Naive thymus-derived CD4-positive, alpha-beta T cell (primary cell): Measurements from ENCODE around the gene CRELD2. TPM values are rescaled to one million over a fixed set of nuclear protein-coding genes. Genes with fewer than 3 reads are reported as not detected.

Source experiments
- ATAC-seq: fragments of 150-1000 bp; cut with Tn5 transposase; 2 replicates; pipeline ENCODE4 v1.10.0; 2021; ENCODE audit warnings: mild to moderate bottlenecking, moderate library complexity
- CTCF ChIA-PET: fragments of 350-600 bp; sonication (Branson Sonifier 250); formaldehyde crosslinking; loops from one replicate; lab custom pipeline; 2021; ENCODE audit warnings: antibody characterized with exemption; lab: Charles Lee
- POLR2A ChIA-PET: fragments of 350-600 bp; sonication (Branson Sonifier 250); formaldehyde crosslinking; loops from one replicate; lab custom pipeline; 2021; ENCODE audit warnings: antibody characterized with exemption, inconsistent platforms; lab: Charles Lee
- DNase-seq, 9 donors: peaks; one replicate each; pipeline versions ENCODE4 v3.0.0 to v3.0.0-alpha.2; 2020 to 2022; ENCODE audit warnings: mixed read lengths in 1 of 9
- H3K27ac ChIP-seq: one replicate; pipeline ENCODE4 v1.7.0; 2013; ENCODE audit warnings: mild to moderate bottlenecking, low read depth, low read length, moderate library complexity
- H3K27me3 ChIP-seq, 2 donors: one replicate each; pipeline ENCODE4 v1.7.0; 2013; ENCODE audit warnings: low read length in 2 of 2, mild to moderate bottlenecking in 2 of 2, moderate library complexity in 2 of 2; ENCODE audit not compliant: control insufficient read depth in 2 of 2, insufficient read depth in 2 of 2
- H3K36me3 ChIP-seq, 3 experiments: 1 replicate in 2 of 3; 2 replicates in 1 of 3; pipeline ENCODE4 v1.7.0; 2013; ENCODE audit warnings: low read length in 3 of 3, mild to moderate bottlenecking in 3 of 3, moderate library complexity in 1 of 3; ENCODE audit not compliant: insufficient read depth in 3 of 3, control insufficient read depth in 2 of 3
- H3K4me1 ChIP-seq, 2 donors: one replicate each; pipeline ENCODE4 v1.7.0; 2013; ENCODE audit warnings: low read length in 2 of 2, mild to moderate bottlenecking in 2 of 2, moderate library complexity in 1 of 2; ENCODE audit not compliant: control insufficient read depth in 2 of 2, insufficient read depth in 2 of 2
- H3K4me3 ChIP-seq: 2 replicates; pipeline ENCODE4 v1.7.0; 2013; ENCODE audit warnings: mild to moderate bottlenecking, low read length
- H3K9me3 ChIP-seq, 3 experiments: 1 replicate in 2 of 3; 2 replicates in 1 of 3; pipeline ENCODE4 v1.7.0; 2013; ENCODE audit warnings: low read length in 3 of 3; ENCODE audit not compliant: control insufficient read depth in 2 of 3
- H3K27ac Mint-ChIP-seq, 9 donors: one replicate each; pipeline ENCODE4 v1.8.0; 2020 to 2022; ENCODE audit warnings: mixed read lengths in 9 of 9, mild to moderate bottlenecking in 8 of 9, moderate library complexity in 5 of 9, inconsistent platforms in 2 of 9
- H3K27me3 Mint-ChIP-seq, 5 donors: one replicate each; pipeline ENCODE4 v1.8.0; 2021 to 2022; ENCODE audit warnings: mixed read lengths in 5 of 5, mild to moderate bottlenecking in 1 of 5
- H3K36me3 Mint-ChIP-seq, 5 donors: one replicate each; pipeline ENCODE4 v1.8.0; 2020 to 2022; ENCODE audit warnings: mixed read lengths in 5 of 5, mild to moderate bottlenecking in 3 of 5, inconsistent platforms in 1 of 5
- H3K4me1 Mint-ChIP-seq, 7 donors: one replicate each; pipeline ENCODE4 v1.8.0; 2020 to 2022; ENCODE audit warnings: mixed read lengths in 7 of 7, mild to moderate bottlenecking in 3 of 7, inconsistent platforms in 1 of 7
- H3K4me3 Mint-ChIP-seq, 10 donors: one replicate each; pipeline ENCODE4 v1.8.0; 2020 to 2022; ENCODE audit warnings: mild to moderate bottlenecking in 10 of 10, mixed read lengths in 10 of 10, moderate library complexity in 6 of 10, inconsistent platforms in 2 of 10
- H3K9me3 Mint-ChIP-seq, 11 donors: one replicate each; pipeline ENCODE4 v1.8.0; 2020 to 2022; ENCODE audit warnings: mixed read lengths in 11 of 11, mild to moderate bottlenecking in 4 of 11, inconsistent platforms in 1 of 11, moderate library complexity in 1 of 11
- intact Hi-C, 2 donors: fragments of 100-400 bp; cut with micrococcal nuclease; formaldehyde crosslinking; loops; one replicate each; pipeline ENCODE4 v1.15.1; 2023
- polyA plus RNA-seq, 2 donors: library from polyadenylated mRNA; unstranded; fragments of 300-500 nt; fragmentation: Illumina TruSeq; gene quantifications; one replicate each; pipeline ENCODE4 v1.2.3, GENCODE V29; 2021
- total RNA-seq, 6 experiments: library from RNA in 5 of 6; stranded (reverse) in 5 of 6; gene quantifications; 1 replicate in 5 of 6; 2 replicates in 1 of 6; pipeline ENCODE4 v1.2.3 and lab custom pipeline; 2021 to 2026

Gene CRELD2
- total and polyA plus RNA-seq, 7 experiments from 2014 or later: 19.7 to 80.9 (median 30.7) TPM

DNA sequence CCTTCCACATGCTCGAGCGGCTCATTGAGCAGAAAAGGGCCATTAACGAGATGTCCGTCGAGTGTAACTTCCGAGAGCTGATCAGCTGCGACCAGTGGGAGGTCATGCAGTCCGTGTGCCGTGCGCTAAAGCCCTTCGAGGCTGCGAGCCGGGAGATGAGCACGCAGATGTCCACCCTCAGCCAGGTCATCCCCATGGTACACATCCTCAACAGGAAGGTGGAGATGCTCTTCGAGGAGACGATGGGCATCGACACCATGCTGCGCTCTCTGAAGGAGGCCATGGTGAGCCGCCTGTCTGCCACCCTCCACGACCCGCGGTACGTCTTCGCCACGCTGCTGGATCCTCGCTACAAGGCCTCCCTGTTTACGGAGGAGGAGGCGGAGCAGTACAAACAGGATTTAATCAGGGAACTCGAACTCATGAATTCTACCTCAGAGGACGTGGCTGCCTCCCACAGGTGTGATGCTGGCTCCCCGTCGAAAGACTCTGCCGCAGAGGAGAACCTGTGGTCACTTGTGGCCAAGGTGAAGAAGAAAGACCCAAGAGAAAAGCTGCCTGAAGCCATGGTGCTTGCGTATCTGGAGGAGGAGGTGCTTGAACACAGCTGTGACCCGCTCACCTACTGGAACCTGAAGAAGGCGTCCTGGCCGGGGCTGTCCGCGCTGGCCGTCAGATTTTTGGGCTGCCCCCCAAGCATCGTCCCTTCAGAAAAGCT, 31.9 kb upstream of the CRELD2 start:
- no peaks in the 10 kb centered on the region for H3K27me3 Mint-ChIP-seq
- no peaks in the 10 kb centered on the region for H3K27me3 ChIP-seq
- H3K9me3 Mint-ChIP-seq: peaks cover 0 to 7% (median 1%) of the 10 kb centered on the region in 11 donors
- DNase-seq (no peak), ATAC-seq (no peak)
- H3K9me3 ChIP-seq: no peaks in the 10 kb centered on the region
- H3K4me1 Mint-ChIP-seq: peaks cover 11 to 24% (median 15%) of the 10 kb centered on the region in 7 donors
- ChIA-PET POLR2A (interaction anchor here (1.1 kb wide), 1 partner anchor 61 kb away, joined by 3 read pairs; no protein-coding TSS in a partner anchor), CTCF (no interaction called here)
- intact Hi-C loops: no loop called here
- peaks cover 0 to 41% (median 11%) of the 10 kb centered on the region in 3 experiments for H3K36me3 ChIP-seq
- no peak overlapping the region for H3K27ac ChIP-seq
- peaks cover 0 to 2% of the 10 kb centered on the region in 2 donors for H3K4me1 ChIP-seq
- H3K4me3 Mint-ChIP-seq: no peak overlapping the region
- no peak overlapping the region for H3K4me3 ChIP-seq
- H3K36me3 Mint-ChIP-seq: peaks cover 9 to 81% (median 43%) of the 10 kb centered on the region in 5 donors
- H3K27ac Mint-ChIP-seq: no peak overlapping the region

DNA sequence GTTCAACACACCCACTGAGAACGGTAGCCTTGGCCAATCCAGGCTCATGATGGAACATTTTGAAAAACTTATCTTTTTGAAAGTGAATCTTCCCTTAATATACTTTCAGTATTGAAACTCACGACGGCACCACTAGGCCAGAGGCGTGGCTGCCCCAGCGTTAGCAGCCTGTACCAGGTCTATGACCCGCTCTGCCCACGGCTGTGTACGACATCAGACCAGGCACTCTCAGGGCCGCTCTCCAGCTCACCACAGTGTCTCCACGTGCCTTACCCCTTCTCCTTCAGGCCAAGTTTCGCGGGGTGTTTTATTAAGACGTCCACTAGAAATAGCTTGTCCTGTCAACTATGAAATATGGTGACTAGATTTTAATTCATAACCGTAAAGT, 31.4 kb upstream of the CRELD2 start:
- no peak for ATAC-seq
- POLR2A ChIA-PET: interaction anchor here (0.7 to 1.1 kb wide), 2 partner anchors 26 to 61 kb away, joined by 3 read pairs; no protein-coding TSS in a partner anchor
- H3K27ac Mint-ChIP-seq: no peak overlapping the region
- Histone ChIP-seq H3K27ac (no peak overlapping the region), H3K4me3 (no peak overlapping the region), H3K9me3 (no peaks in the 10 kb centered on the region), H3K4me1 (no peaks in the 10 kb centered on the region), H3K36me3 (peaks cover 0 to 41% (median 11%) of the 10 kb centered on the region in 3 experiments), H3K27me3 (no peaks in the 10 kb centered on the region)
- no peak overlapping the region for H3K4me3 Mint-ChIP-seq
- CTCF ChIA-PET: no interaction called here
- H3K36me3 Mint-ChIP-seq: peaks cover 11 to 83% (median 45%) of the 10 kb centered on the region in 5 donors
- peaks cover 6 to 19% (median 14%) of the 10 kb centered on the region in 7 donors for H3K4me1 Mint-ChIP-seq
- peaks cover 0 to 7% (median 1%) of the 10 kb centered on the region in 11 donors for H3K9me3 Mint-ChIP-seq
- no peak for DNase-seq
- intact Hi-C loops: no loop called here
- no peaks in the 10 kb centered on the region for H3K27me3 Mint-ChIP-seq

DNA sequence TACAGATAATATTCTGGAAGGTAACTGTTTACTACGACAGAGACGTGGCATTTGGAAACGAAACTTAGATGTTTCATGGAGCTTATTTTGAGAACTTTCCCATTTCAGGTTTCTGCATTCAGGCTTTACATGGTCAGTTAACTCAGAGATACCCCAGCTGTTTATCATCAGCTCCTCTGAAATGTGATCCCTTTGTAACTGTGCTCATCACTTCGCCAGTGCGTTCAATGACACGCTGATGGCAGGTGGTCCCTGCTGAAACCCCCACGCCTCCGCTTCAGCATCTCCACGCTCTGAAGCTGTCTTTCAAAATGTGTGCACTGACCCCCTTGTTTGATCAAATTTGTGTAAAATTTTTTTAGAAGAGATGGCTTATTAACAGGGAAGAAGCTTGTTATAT, 30.7 kb upstream of the CRELD2 start:
- ATAC-seq: no peak
- H3K9me3 ChIP-seq: no peaks in the 10 kb centered on the region
- H3K36me3 ChIP-seq: peaks cover 0 to 41% (median 11%) of the 10 kb centered on the region in 3 experiments
- DNase-seq: no peak
- H3K27ac ChIP-seq: no peak overlapping the region
- Mint-ChIP-seq H3K27ac (no peak overlapping the region), H3K4me1 (peaks cover 4 to 14% (median 10%) of the 10 kb centered on the region in 7 donors), H3K27me3 (no peaks in the 10 kb centered on the region), H3K36me3 (peaks cover 11 to 84% (median 45%) of the 10 kb centered on the region in 5 donors), H3K4me3 (no peak overlapping the region), H3K9me3 (peaks cover 0 to 7% (median 1%) of the 10 kb centered on the region in 11 donors)
- H3K4me1 ChIP-seq: no peaks in the 10 kb centered on the region
- no peak overlapping the region for H3K4me3 ChIP-seq
- ChIA-PET POLR2A (interaction anchor here (0.7 to 1.1 kb wide), 2 partner anchors 25 to 62 kb away, joined by 3 read pairs; no protein-coding TSS in a partner anchor), CTCF (no interaction called here)
- H3K27me3 ChIP-seq: no peaks in the 10 kb centered on the region
- intact Hi-C loops: no loop called here

DNA sequence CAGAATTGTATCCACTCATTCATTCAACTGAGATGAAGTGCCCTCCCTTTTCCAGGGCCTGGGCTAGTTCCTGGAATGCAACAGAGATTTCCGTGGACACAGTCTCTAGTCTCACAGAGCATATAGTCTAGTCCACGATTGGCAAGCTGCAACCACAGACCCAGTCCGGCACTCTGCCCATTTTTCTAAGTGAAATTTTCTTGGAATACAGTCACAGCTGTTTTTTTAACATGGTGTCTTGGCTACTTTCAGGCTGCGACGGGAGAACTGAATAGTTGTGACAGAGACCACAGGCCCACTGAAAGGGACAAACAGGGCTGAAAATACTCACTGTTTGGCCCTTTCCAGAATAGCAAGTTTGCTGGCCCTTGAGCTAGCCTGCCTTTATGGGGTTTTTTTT, 29.4 kb upstream of the CRELD2 start:
- H3K27me3 Mint-ChIP-seq: no peaks in the 10 kb centered on the region
- intact Hi-C loops: no loop called here
- CTCF ChIA-PET: interaction anchor here (0.7 to 1.5 kb wide), 2 partner anchors 122 to 302 kb away, joined by 3 to 7 read pairs; no protein-coding TSS in a partner anchor
- no peak overlapping the region for H3K4me3 Mint-ChIP-seq
- H3K9me3 Mint-ChIP-seq: peaks cover 0 to 13% (median 5%) of the 10 kb centered on the region in 11 donors
- no peak overlapping the region for H3K27ac Mint-ChIP-seq
- POLR2A ChIA-PET: interaction anchor here (1.0 kb wide), 1 partner anchor 82 kb away, joined by 4 read pairs; no protein-coding TSS in a partner anchor
- no peaks in the 10 kb centered on the region for H3K9me3 ChIP-seq
- peaks cover 0 to 7% (median 5%) of the 10 kb centered on the region in 7 donors for H3K4me1 Mint-ChIP-seq
- no peak overlapping the region for H3K4me3 ChIP-seq
- peaks cover 0 to 36% (median 11%) of the 10 kb centered on the region in 3 experiments for H3K36me3 ChIP-seq
- no peaks in the 10 kb centered on the region for H3K4me1 ChIP-seq
- no peak overlapping the region for H3K27ac ChIP-seq
- DNase-seq (no peak), ATAC-seq (no peak)
- peaks cover 13 to 84% (median 48%) of the 10 kb centered on the region in 5 donors for H3K36me3 Mint-ChIP-seq
- H3K27me3 ChIP-seq: no peaks in the 10 kb centered on the region

DNA sequence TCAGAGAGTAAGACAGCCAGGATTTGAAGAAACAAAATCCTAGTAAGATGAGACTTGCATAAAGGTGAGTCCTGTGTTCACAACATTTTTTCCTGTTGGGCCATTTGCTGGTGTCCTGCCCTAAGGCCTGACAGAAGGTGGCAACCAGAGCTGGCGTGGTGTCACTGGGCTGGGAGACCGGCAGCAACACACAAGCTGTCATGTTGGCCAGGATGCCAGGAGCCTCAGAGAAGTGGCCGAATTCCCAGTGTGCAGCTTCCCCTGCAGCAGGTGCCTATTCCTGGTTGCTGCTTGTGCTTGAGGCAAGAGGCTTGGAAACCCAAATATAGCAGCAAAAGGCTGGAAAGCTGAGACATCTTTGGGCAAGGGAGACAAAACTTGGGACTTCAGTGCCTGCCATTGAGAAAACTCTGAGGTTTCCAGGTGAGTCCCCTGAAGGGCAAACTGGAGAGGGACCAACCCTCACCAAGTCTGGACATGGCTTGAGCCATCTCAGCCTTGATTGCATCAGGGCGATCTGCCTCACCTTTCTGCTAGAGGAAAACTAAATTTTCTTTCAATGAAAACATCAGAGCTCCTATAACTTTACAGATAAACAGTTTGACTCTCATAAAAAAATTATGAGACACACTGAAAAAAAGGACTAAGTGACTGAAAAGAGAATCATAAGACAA, 26.1 kb upstream of the CRELD2 start:
- Histone ChIP-seq H3K4me1 (no peaks in the 10 kb centered on the region), H3K27ac (no peak overlapping the region), H3K9me3 (no peaks in the 10 kb centered on the region), H3K27me3 (no peaks in the 10 kb centered on the region), H3K4me3 (no peak overlapping the region), H3K36me3 (peaks cover 0 to 5% (median 4%) of the 10 kb centered on the region in 3 experiments)
- ATAC-seq (no peak), DNase-seq (no peak)
- intact Hi-C loops: no loop called here
- POLR2A ChIA-PET: interaction anchor here (0.8 kb wide), 1 partner anchor 50 kb away, joined by 4 read pairs; no protein-coding TSS in a partner anchor
- H3K27me3 Mint-ChIP-seq: no peaks in the 10 kb centered on the region
- peaks cover 17 to 69% (median 44%) of the 10 kb centered on the region in 5 donors for H3K36me3 Mint-ChIP-seq
- peaks cover 0 to 12% (median 7%) of the 10 kb centered on the region in 7 donors for H3K4me1 Mint-ChIP-seq
- H3K4me3 Mint-ChIP-seq: no peak overlapping the region
- peaks cover 0 to 17% (median 7%) of the 10 kb centered on the region in 11 donors for H3K9me3 Mint-ChIP-seq
- CTCF ChIA-PET: interaction anchor here (0.6 kb wide), 1 partner anchor 99 kb away, joined by 3 read pairs; no protein-coding TSS in a partner anchor
- no peak overlapping the region for H3K27ac Mint-ChIP-seq

DNA sequence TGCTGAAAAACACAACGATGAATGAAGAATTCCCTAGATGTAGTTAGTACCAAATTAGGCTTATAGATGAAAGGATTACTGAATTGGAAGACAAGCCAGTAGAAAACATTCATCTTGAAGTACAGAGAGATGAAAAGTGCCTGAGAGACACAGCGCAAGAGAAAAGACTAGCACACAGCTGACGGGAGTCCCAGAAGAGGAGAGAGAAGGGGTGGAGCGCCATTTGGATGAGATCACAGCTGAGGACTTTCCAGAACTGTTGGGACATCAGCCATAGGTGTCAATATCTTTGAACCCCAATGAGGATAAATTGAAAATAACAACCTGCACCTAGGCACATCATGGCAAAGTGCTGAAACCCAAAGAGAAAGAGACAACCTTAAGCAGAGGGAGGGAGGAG, 25.4 kb upstream of the CRELD2 start:
- intact Hi-C loops: no loop called here
- Histone ChIP-seq H3K27ac (no peak overlapping the region), H3K4me1 (no peaks in the 10 kb centered on the region), H3K36me3 (no peaks in the 10 kb centered on the region), H3K27me3 (no peaks in the 10 kb centered on the region), H3K9me3 (no peaks in the 10 kb centered on the region), H3K4me3 (no peak overlapping the region)
- CTCF ChIA-PET: interaction anchor here (0.7 kb wide), 1 partner anchor 291 kb away, joined by 3 read pairs; no protein-coding TSS in a partner anchor
- peaks cover 17 to 65% (median 40%) of the 10 kb centered on the region in 5 donors for H3K36me3 Mint-ChIP-seq
- no peak for DNase-seq
- POLR2A ChIA-PET: interaction anchor here (0.6 kb wide), 1 partner anchor 131 kb away, joined by 4 read pairs; no protein-coding TSS in a partner anchor
- ATAC-seq: no peak
- H3K4me3 Mint-ChIP-seq: no peak overlapping the region
- no peaks in the 10 kb centered on the region for H3K27me3 Mint-ChIP-seq
- H3K4me1 Mint-ChIP-seq: peaks cover 0 to 12% (median 7%) of the 10 kb centered on the region in 7 donors
- peak overlapping the region in 1 of 9 donors; percentile 48 for H3K27ac Mint-ChIP-seq
- H3K9me3 Mint-ChIP-seq: peaks cover 0 to 17% (median 7%) of the 10 kb centered on the region in 11 donors
